Transverse colon (tissue), 4 donors: ENCODE data around the gene ATP13A4. TPM values are rescaled to one million over a fixed set of nuclear protein-coding genes. Genes with fewer than 3 reads are reported as not detected.

Experiments used
- DNase-seq: peaks from one replicate; pipeline ENCODE4 v3.0.0-alpha.2; 2019
- H3K27ac ChIP-seq, 4 donors: fragments of 200-600 bp; sonication (generic); 2 replicates each; pipeline ENCODE4 v1.5.1; 2016 to 2018; ENCODE audit warnings: inconsistent platforms in 4 of 4
- H3K27me3 ChIP-seq: fragments of 200-600 bp; sonication (generic); 2 replicates; pipeline ENCODE4 v1.5.1; 2017; ENCODE audit warnings: inconsistent platforms
- H3K36me3 ChIP-seq, 4 donors: fragments of 200-600 bp; sonication (generic); 2 replicates each; pipeline ENCODE4 v1.5.1; 2017 to 2019; ENCODE audit warnings: inconsistent platforms in 4 of 4
- H3K4me1 ChIP-seq, 4 donors: fragments of 200-600 bp; sonication (generic); 2 replicates each; pipeline ENCODE4 v1.5.1; 2017 to 2020; ENCODE audit warnings: inconsistent platforms in 4 of 4
- H3K4me3 ChIP-seq, 4 donors: fragments of 200-600 bp; sonication (generic); 1 replicate in 1 of 4; 2 replicates in 3 of 4; pipeline versions ENCODE4 v1.5.1 to v1.6.1; 2017 to 2019; ENCODE audit warnings: inconsistent platforms in 4 of 4
- H3K9me3 ChIP-seq, 2 donors: fragments of 200-600 bp; sonication (generic); 2 replicates each; pipeline ENCODE4 v1.5.1; 2017 to 2019; ENCODE audit warnings: inconsistent platforms in 2 of 2
- EP300 ChIP-seq: sonication (generic); formaldehyde crosslinking; IDR thresholded peaks from one replicate; pipeline ENCODE4 v1.6.1; 2017; ENCODE audit warnings: antibody characterized with exemption, low read depth
- POLR2A ChIP-seq: fragments of 450-650 bp; IDR thresholded peaks from one replicate; pipeline ENCODE4 v1.6.1; 2016; ENCODE audit warnings: antibody characterized with exemption, mild to moderate bottlenecking, moderate library complexity
- POLR2AphosphoS5 ChIP-seq, 3 donors: sonication (generic); formaldehyde crosslinking; IDR thresholded peaks; one replicate each; pipeline ENCODE4 v1.6.1; 2016; ENCODE audit warnings: antibody characterized with exemption in 3 of 3
- WGBS, 2 donors: methylation state at CpG; one replicate each; pipeline ENCODE4 v1.1.5; 2018; ENCODE audit warnings: low coverage in 1 of 2; 5-methylcytosine and 5-hydroxymethylcytosine counted together
- in situ Hi-C, 4 donors: fragments of 200-750 bp; cut with MboI; loops; one replicate each; pipeline versions ENCODE4 v1.15.0 to v1.15.1; 2017; ENCODE audit warnings: low sequenced_read_pairs in 3 of 4, low pct_ligation_motif_present in 1 of 4, low pct_unique_long_range_greater_than_20kb in 1 of 4
- intact Hi-C: fragments of 100-400 bp; cut with DNase I; formaldehyde crosslinking; loops from one replicate; pipeline ENCODE4 v1.15.1; 2023; ENCODE audit warnings: low total_unique reads
- total RNA-seq, 4 donors: library from RNA; depleted of rRNA; stranded (reverse); fragments of >200 nt; gene quantifications; one replicate each; pipeline ENCODE4 v1.1.0, GENCODE V29; 2016
- TF ChIP-seq, protein P1 (sequence below), 5 experiments: fragments of 200-600 bp in 3 of 5; fragments of 450-650 bp in 2 of 5; sonication (generic) in 3 of 5; IDR thresholded peaks; 1 replicate in 2 of 5; 2 replicates in 3 of 5; pipeline ENCODE4 v1.5.1; 2016 to 2017; ENCODE audit warnings: antibody characterized with exemption in 5 of 5, inconsistent platforms in 3 of 5, mild to moderate bottlenecking in 2 of 5, moderate library complexity in 1 of 5

The ATP13A4 gene
- total RNA-seq, 4 donors from 2014 or later: 5.6 to 13.4 (median 6.9) TPM

DNA sequence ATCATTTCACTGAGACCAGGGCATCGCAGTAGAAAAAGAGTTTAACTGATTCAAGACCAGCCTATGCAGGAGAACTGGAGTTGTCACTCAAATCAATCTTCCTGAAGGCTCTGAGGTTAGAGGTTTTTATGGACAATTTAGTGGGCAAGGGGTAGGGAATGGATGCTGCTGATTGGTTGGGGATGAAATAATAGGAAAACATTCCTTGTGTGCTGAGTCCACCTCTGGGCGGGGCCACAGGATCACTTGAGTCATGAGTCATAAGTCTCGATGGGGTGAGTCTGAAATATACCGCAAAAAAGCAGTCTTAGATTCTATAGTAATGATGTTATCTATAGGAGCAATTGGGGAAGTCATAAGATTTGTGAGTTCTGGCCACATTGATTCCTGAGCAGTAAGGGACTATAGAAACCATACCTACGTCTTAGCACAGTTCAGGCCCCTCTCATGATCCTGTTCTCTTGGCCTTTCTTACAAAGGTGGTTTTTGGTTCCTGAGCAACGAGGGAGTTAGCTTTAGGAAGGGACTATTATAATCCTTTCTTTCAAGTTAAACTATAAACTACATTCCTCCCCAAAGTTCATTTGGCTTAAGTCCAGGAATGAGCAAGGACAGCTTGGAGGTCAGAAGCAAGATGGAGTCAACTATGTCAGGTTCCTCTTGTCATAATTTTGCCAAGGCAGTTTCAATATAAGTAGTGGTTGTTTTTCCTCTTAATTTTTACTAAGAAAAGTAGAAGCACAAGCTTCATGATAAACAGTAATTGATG is 35.6 kb upstream of the ATP13A4 start:
- Histone ChIP-seq H3K9me3 (no peaks in the 10 kb centered on the region), H3K4me1 (peaks cover 9 to 23% (median 20%) of the 10 kb centered on the region in 4 donors), H3K4me3 (no peak overlapping the region), H3K27me3 (no peaks in the 10 kb centered on the region), H3K36me3 (no peaks in the 10 kb centered on the region), H3K27ac (no peak overlapping the region)
- TF ChIP-seq POLR2A: no peak
- TF ChIP-seq, protein P1, sequence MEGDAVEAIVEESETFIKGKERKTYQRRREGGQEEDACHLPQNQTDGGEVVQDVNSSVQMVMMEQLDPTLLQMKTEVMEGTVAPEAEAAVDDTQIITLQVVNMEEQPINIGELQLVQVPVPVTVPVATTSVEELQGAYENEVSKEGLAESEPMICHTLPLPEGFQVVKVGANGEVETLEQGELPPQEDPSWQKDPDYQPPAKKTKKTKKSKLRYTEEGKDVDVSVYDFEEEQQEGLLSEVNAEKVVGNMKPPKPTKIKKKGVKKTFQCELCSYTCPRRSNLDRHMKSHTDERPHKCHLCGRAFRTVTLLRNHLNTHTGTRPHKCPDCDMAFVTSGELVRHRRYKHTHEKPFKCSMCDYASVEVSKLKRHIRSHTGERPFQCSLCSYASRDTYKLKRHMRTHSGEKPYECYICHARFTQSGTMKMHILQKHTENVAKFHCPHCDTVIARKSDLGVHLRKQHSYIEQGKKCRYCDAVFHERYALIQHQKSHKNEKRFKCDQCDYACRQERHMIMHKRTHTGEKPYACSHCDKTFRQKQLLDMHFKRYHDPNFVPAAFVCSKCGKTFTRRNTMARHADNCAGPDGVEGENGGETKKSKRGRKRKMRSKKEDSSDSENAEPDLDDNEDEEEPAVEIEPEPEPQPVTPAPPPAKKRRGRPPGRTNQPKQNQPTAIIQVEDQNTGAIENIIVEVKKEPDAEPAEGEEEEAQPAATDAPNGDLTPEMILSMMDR (IDR thresholded peaks at IDR 0.05): no peak
- no peak for TF ChIP-seq POLR2AphosphoS5 (IDR thresholded peaks at IDR 0.05)
- TF ChIP-seq EP300: no peak
- intact Hi-C loops (no loop called here), in situ Hi-C loops (no loop called here)
- no peak for DNase-seq
- WGBS, 2 donors: 74 to 78% methylated on average over 2 to 6 of the region's 6 CpGs

GRCh38 chr3:193589616-193590015 is 34.9 kb upstream of the ATP13A4 start:
- H3K9me3 ChIP-seq: no peaks in the 10 kb centered on the region
- H3K36me3 ChIP-seq: no peaks in the 10 kb centered on the region
- H3K27ac ChIP-seq: no peak overlapping the region
- DNase-seq: no peak
- H3K4me3 ChIP-seq: no peak overlapping the region
- in situ Hi-C loops (no loop called here), intact Hi-C loops (no loop called here)
- no peaks in the 10 kb centered on the region for H3K27me3 ChIP-seq
- peaks cover 7 to 16% (median 13%) of the 10 kb centered on the region in 4 donors for H3K4me1 ChIP-seq
- WGBS, 2 donors: 57 to 71% methylated on average over 1 of the region's 1 CpG
- TF ChIP-seq POLR2AphosphoS5 (IDR thresholded peaks at IDR 0.05) (no peak), EP300 (no peak), POLR2A (no peak)
- TF ChIP-seq, protein P1 (IDR thresholded peaks at IDR 0.05): no peak

DNA sequence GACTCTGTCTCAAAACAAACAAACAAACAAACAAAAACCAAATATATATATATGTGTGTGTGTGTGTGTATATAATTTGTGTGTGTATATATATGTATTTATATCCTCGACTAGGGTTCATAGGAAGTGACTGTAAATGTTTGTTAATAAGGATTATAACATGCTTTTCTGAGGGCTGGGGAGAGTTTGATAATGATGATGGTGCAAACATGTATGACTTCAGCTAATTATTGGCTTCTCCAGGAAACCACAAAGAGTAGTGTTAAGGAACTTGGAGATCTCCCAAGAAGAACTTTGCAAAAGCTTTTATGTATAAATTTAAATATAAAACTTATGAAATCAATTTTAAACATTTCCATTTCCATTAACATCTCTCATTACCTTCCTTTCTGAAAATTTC is 34.4 kb upstream of the ATP13A4 start:
- in situ Hi-C loops: no loop called here
- no peaks in the 10 kb centered on the region for H3K9me3 ChIP-seq
- no peak for DNase-seq
- peaks cover 2 to 12% (median 9%) of the 10 kb centered on the region in 4 donors for H3K4me1 ChIP-seq
- 43 to 50% methylated on average over 1 of the region's 1 CpG for WGBS, 2 donors
- TF ChIP-seq POLR2A (no peak), EP300 (no peak), POLR2AphosphoS5 (IDR thresholded peaks at IDR 0.05) (no peak)
- TF ChIP-seq, protein P1 (IDR thresholded peaks at IDR 0.05): no peak
- H3K36me3 ChIP-seq: no peaks in the 10 kb centered on the region
- no peak overlapping the region for H3K27ac ChIP-seq
- no peaks in the 10 kb centered on the region for H3K27me3 ChIP-seq
- intact Hi-C loops: no loop called here
- no peak overlapping the region for H3K4me3 ChIP-seq

DNA sequence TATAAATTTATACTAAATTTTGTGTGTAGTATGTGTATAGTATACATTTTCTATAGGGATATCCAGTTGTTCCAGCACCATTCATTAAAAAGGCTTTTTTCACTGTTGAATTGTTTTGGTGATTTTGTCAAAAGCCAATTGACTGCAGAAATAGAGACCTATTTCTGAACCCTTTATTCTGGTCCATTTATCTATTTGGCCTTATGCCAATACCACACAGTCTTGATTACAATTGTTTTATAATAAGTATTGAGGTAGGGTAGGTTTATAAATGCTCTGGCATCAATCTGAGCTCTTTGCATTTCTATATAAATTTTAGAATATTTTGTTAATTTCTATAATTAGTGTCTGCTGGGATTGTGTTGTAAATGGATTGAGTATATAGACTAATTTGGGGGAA is 31.8 kb upstream of the ATP13A4 start:
- intact Hi-C loops (no loop called here), in situ Hi-C loops (no loop called here)
- H3K36me3 ChIP-seq: no peaks in the 10 kb centered on the region
- no peaks in the 10 kb centered on the region for H3K4me1 ChIP-seq
- no peak overlapping the region for H3K4me3 ChIP-seq
- no peak for TF ChIP-seq EP300
- TF ChIP-seq, protein P1 (IDR thresholded peaks at IDR 0.05): no peak
- TF ChIP-seq POLR2A: no peak
- no peak for TF ChIP-seq POLR2AphosphoS5 (IDR thresholded peaks at IDR 0.05)
- no peaks in the 10 kb centered on the region for H3K27me3 ChIP-seq
- no peak for DNase-seq
- no peak overlapping the region for H3K27ac ChIP-seq
- no peaks in the 10 kb centered on the region for H3K9me3 ChIP-seq
